ENCODE measurements around the gene STAC3. TPM values are rescaled to one million over a fixed set of nuclear protein-coding genes. Genes with fewer than 3 reads are reported as not detected.

The STAC3 gene
- total and polyA plus RNA-seq, 11 donors = 0.47 to 5.7 (median 0.80) TPM; not detected in 1

DNA sequence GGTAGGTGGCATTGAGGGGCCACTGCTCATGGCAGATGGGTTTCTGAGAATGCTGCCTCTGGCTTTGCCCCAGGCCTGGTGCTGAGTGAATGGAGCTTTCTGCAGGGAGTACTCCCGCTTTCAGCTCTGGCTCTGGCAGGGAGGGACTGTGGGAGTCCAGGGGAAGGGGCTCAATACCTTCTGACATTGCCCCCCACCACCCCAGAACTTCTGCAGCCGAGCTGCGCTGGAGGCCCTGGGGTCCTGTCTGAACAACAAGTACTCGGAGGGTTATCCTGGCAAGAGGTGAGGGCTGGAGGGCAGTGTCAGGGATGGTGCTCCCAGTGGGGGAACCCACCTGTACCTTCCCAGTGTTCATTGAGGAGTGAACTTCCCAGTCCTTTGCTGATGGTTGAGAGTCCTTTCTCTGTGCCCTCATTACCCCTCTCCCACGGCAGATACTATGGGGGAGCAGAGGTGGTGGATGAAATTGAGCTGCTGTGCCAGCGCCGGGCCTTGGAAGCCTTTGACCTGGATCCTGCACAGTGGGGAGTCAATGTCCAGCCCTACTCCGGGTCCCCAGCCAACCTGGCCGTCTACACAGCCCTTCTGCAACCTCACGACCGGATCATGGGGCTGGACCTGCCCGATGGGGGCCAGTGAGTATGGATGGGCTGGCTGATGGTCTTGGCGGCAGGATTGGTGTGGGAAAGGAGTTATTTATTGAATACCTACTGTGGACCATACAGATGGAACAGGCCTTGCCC is 19.5 kb downstream of the STAC3 start:
- peaks cover 0 to 73% (median 23%) of the 10 kb centered on the region in 12 donors for H3K4me1 ChIP-seq
- H3K4me3 ChIP-seq = peak overlapping the region in 2 of 12 donors; percentile 61 to 69
- H3K27ac ChIP-seq = peak overlapping the region in 1 of 12 donors; percentile 89
- H3K27me3 ChIP-seq = peaks cover 0 to 22% (median 12%) of the 10 kb centered on the region in 9 donors
- H3K36me3 ChIP-seq = peaks cover 0 to 40% (median 29%) of the 10 kb centered on the region in 9 donors
- DNase-seq (peak in 1 of 5 donors; percentile 58), ATAC-seq (no peak)
- H3K9me3 ChIP-seq = no peaks in the 10 kb centered on the region
- WGBS, 4 donors = 87 to 93% (median 89%) methylated on average over 11 to 13 of the region's 13 CpGs
- TF ChIP-seq POLR2A (IDR thresholded peaks at IDR 0.05) (no peak), CTCF (IDR thresholded peaks at IDR 0.05) (no peak)
- intact Hi-C loops (cut with DNase I) = loop anchor here in 1 of 10 donors (2.0 kb wide), 1 partner anchor 17 kb away; no protein-coding TSS in a partner anchor

DNA sequence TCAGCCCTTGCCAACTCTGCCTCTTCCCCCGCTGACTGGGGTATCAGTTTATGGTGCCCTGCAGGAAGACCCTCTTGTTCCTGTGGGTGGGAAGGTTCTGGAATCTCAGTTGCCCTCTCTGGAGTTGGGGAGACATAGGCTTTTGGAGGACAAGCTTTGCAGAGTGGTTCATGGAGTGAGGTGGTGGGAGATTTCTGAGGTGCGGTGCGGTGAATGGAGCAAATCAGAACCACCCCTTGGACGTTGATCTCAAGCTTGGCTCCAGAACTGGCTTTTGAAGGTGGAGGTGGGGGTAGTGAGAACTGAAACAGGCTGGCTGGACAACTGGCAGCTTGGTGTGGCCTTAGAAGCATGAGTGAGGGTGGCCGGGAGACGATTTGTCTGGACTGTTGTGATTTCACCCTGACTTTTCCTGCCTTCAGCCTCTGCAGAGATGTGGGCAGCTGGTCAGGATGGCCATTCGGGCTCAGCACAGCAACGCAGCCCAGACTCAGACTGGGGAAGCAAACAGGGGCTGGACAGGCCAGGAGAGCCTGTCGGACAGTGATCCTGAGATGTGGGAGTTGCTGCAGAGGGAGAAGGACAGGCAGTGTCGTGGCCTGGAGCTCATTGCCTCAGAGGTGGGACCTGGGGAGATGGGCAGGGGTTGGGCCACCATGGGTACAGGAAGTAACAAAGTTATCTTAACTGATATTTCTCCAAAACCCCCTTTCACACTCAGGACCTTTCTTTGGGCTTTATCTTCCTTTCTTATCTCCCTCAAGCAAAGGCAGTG is 20.4 kb downstream of the STAC3 start:
- intact Hi-C loops (cut with DNase I) = loop anchor here in 1 of 10 donors (2.0 kb wide), 1 partner anchor 16 kb away; no protein-coding TSS in a partner anchor
- Histone ChIP-seq H3K4me3 (peak overlapping the region in 11 of 12 donors; percentile 57 to 82 (median 66)), H3K27me3 (peaks cover 5 to 23% (median 17%) of the 10 kb centered on the region in 9 donors), H3K4me1 (peaks cover 0 to 71% (median 21%) of the 10 kb centered on the region in 12 donors), H3K27ac (peak overlapping the region in 10 of 12 donors; percentile 25 to 89 (median 76)), H3K36me3 (peaks cover 0 to 40% (median 29%) of the 10 kb centered on the region in 9 donors), H3K9me3 (no peaks in the 10 kb centered on the region)
- DNase-seq = peak in 1 of 5 donors; percentile 46
- no peak for ATAC-seq
- TF ChIP-seq POLR2A (IDR thresholded peaks at IDR 0.05) (no peak), CTCF (IDR thresholded peaks at IDR 0.05) (no peak)
- WGBS, 4 donors = 58 to 70% (median 63%) methylated on average over 10 of the region's 10 CpGs

DNA sequence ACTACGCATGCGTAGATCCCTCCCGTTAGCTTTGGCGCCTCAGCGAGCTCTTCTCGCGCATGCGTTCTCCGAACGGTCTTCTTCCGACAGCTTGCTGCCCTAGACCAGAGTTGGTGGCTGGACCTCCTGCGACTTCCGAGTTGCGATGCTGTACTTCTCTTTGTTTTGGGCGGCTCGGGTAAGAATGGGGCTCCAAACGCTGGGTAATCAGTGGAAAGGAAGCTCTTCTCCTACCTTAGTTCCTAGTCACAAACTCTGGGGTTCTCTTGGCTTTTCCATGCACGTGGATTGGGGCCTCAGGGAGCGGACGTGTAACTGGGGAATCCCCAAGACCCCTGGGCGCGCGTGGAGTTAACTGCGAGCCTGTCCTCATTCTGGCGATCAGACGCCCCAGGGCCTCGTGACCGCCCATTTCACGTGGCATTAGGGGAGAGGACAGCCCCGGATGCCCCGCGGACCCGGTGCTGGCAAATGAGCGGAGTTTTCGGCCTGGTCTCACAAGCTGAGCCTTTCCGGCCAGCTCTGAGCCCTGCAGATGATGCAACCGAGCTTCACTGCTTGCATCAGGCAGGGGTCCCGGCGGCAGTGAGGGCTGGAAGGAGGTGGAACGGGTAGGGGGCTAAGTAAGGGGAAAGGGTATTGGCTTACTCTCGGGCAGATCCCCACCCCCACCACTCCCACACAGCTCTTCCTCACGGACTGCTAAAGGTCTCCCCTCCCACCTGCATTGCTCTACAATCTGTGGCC is 21.2 kb downstream of the STAC3 start, which contains the start of gene SHMT2:
Gene SHMT2 (plus strand): TSS at position 78 of the 747 bp plus-strand sequence. CDS start 68 bp downstream, at position 146.
- Histone ChIP-seq H3K27ac (peak within 1 kb of the TSS in 11 of 12 donors; percentile 25 to 89 (median 74)), H3K27me3 (peaks cover 10 to 28% (median 25%) of the 10 kb centered on the region in 9 donors), H3K4me1 (peaks cover 0 to 72% (median 21%) of the 10 kb centered on the region in 12 donors), H3K4me3 (peak within 1 kb of the TSS; percentile 43 to 82 (median 64)), H3K36me3 (peaks cover 0 to 40% (median 29%) of the 10 kb centered on the region in 9 donors), H3K9me3 (no peaks in the 10 kb centered on the region)
- WGBS, 4 donors = 0 to 1% (median 0%) methylated on average over 23 to 42 of the region's 42 CpGs
- intact Hi-C loops (cut with DNase I) = loop anchor here in 1 of 10 donors (2.0 kb wide), 1 partner anchor 15 kb away; no protein-coding TSS in a partner anchor
- DNase-seq (peak; percentile 94 to 97 (median 97)), ATAC-seq (peak; percentile 68 to 90 (median 70))
- peak in 1 of 2 donors; percentile 29 for TF ChIP-seq POLR2A (IDR thresholded peaks at IDR 0.05)
- peak in 1 of 12 donors; percentile 5 for TF ChIP-seq CTCF (IDR thresholded peaks at IDR 0.05)

All from heart left ventricle (tissue), 16 donors.